ENCODE results near the gene CLIC3. TPM values are rescaled to one million over a fixed set of nuclear protein-coding genes. Genes with fewer than 3 reads are reported as not detected.

The CLIC3 gene
- total RNA-seq, 4 donors from 2014 or later, result 2.5 to 3.8 TPM; not detected in 2

GRCh38 chr9:137023583-137023991, 27.2 kb upstream of the CLIC3 start:
- no peak for DNase-seq
- Histone ChIP-seq H3K27me3 (no peaks in the 10 kb centered on the region), H3K36me3 (no peaks in the 10 kb centered on the region), H3K9me3 (no peaks in the 10 kb centered on the region), H3K27ac (no peak overlapping the region), H3K4me1 (peaks cover 8 to 44% (median 37%) of the 10 kb centered on the region in 4 donors), H3K4me3 (no peak overlapping the region)
- in situ Hi-C loops (cut with MboI; ENCODE audit: low pct_ligation_motif_present in 1 of 4, low pct_unique_long_range_greater_than_20kb in 1 of 4, low sequenced_read_pairs in 3 of 4) (no loop called here), intact Hi-C loops (cut with DNase I; ENCODE audit: low total_unique reads) (no loop called here)
- 87% methylated on average over 15 of the region's 15 CpGs; no CpG with 5 or more reads in 1 of the 2 donors for WGBS, 2 donors (ENCODE audit: low coverage in 1 of 2)
- TF ChIP-seq, protein P1, sequence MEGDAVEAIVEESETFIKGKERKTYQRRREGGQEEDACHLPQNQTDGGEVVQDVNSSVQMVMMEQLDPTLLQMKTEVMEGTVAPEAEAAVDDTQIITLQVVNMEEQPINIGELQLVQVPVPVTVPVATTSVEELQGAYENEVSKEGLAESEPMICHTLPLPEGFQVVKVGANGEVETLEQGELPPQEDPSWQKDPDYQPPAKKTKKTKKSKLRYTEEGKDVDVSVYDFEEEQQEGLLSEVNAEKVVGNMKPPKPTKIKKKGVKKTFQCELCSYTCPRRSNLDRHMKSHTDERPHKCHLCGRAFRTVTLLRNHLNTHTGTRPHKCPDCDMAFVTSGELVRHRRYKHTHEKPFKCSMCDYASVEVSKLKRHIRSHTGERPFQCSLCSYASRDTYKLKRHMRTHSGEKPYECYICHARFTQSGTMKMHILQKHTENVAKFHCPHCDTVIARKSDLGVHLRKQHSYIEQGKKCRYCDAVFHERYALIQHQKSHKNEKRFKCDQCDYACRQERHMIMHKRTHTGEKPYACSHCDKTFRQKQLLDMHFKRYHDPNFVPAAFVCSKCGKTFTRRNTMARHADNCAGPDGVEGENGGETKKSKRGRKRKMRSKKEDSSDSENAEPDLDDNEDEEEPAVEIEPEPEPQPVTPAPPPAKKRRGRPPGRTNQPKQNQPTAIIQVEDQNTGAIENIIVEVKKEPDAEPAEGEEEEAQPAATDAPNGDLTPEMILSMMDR (IDR thresholded peaks at IDR 0.05), result no peak
- TF ChIP-seq EP300 (IDR thresholded peaks at IDR 0.05; ENCODE audit: low read depth) (no peak), POLR2AphosphoS5 (IDR thresholded peaks at IDR 0.05) (no peak), POLR2A (IDR thresholded peaks at IDR 0.05) (no peak)

DNA sequence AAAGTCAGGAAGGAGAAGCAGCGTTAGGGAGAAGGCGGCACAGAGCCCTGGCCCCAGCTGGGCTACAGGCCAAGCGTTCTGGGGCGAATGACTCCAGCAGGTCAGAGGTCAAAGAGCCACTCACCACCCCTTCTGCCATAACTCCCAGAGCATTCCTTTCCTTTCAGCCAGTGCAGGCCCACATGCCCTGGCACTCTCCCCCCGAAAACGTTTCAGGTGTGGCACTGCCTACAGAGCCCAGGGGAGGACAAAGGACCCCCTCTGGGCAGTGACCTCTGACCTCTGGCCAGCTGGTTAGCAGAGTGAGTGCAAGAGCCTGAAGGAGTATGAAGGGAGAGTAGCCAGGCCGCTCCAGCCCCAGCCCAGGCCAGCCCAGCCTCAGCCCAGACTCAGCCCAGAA, 26.8 kb upstream of the CLIC3 start:
- Histone ChIP-seq H3K4me3 (no peak overlapping the region), H3K27me3 (no peaks in the 10 kb centered on the region), H3K27ac (peak overlapping the region in 2 of 4 donors; percentile 70), H3K36me3 (no peaks in the 10 kb centered on the region), H3K9me3 (no peaks in the 10 kb centered on the region), H3K4me1 (peaks cover 8 to 41% (median 34%) of the 10 kb centered on the region in 4 donors)
- WGBS, 2 donors (ENCODE audit: low coverage in 1 of 2), result 66 to 67% methylated on average over 4 to 7 of the region's 7 CpGs
- intact Hi-C loops (cut with DNase I; ENCODE audit: low total_unique reads) (no loop called here), in situ Hi-C loops (cut with MboI; ENCODE audit: low pct_ligation_motif_present in 1 of 4, low pct_unique_long_range_greater_than_20kb in 1 of 4, low sequenced_read_pairs in 3 of 4) (no loop called here)
- no peak for TF ChIP-seq POLR2AphosphoS5 (IDR thresholded peaks at IDR 0.05)
- no peak for TF ChIP-seq EP300 (IDR thresholded peaks at IDR 0.05; ENCODE audit: low read depth)
- no peak for TF ChIP-seq POLR2A (IDR thresholded peaks at IDR 0.05)
- TF ChIP-seq, protein P1 (IDR thresholded peaks at IDR 0.05), result no peak
- DNase-seq, result no peak

- H3K4me3 ChIP-seq, result no peak overlapping the region
- H3K9me3 ChIP-seq, result no peaks in the 10 kb centered on the region
- intact Hi-C loops (cut with DNase I; ENCODE audit: low total_unique reads) (no loop called here), in situ Hi-C loops (cut with MboI; ENCODE audit: low pct_ligation_motif_present in 1 of 4, low pct_unique_long_range_greater_than_20kb in 1 of 4, low sequenced_read_pairs in 3 of 4) (no loop called here)
- no peaks in the 10 kb centered on the region for H3K27me3 ChIP-seq
- no peak for TF ChIP-seq POLR2A (IDR thresholded peaks at IDR 0.05)
- no peak for TF ChIP-seq POLR2AphosphoS5 (IDR thresholded peaks at IDR 0.05)
- no peak for TF ChIP-seq EP300 (IDR thresholded peaks at IDR 0.05; ENCODE audit: low read depth)
- H3K27ac ChIP-seq, result peak overlapping the region; percentile 67 to 82 (median 70)
- peaks cover 8 to 40% (median 33%) of the 10 kb centered on the region in 4 donors for H3K4me1 ChIP-seq
- no peak for DNase-seq
- no peaks in the 10 kb centered on the region for H3K36me3 ChIP-seq
- 87% methylated on average over 10 of the region's 23 CpGs; no CpG with 5 or more reads in 1 of the 2 donors for WGBS, 2 donors (ENCODE audit: low coverage in 1 of 2)
These were observed 26.3 kb upstream of the CLIC3 start for GRCh38 chr9:137022662-137023008.

DNA sequence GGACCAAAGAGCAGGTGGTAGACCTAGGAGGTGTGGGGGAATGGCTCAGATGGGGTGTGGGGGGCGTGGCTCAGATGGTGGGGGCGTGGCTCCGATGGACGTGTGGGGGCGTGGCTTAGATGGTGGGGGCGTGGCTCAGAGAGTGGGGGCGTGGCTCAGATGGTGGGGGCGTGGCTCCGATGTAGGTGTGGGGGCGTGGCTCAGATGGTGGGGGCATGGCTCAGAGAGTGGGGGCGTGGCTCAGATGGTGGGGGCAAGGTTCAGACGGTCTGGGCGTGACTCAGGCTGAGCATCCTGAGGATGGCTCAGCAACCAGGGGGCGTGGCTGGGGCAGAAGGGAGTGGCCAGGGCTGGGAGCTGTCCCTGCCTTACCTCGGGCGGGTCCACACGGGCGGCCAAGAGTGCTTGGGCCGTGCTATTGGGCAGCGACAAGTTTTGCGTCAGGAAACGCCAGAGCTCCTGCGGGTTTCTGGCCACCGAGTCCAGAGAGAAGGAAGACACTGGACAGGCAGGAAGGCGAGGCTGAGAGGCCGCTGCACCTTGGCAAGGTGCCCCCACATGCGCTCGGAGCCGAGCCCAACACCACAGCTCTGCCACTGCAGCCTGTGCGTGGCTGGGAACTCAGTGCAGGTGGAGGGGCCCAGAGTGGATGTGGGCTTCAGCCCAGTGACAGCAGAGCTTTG, 25.8 kb upstream of the CLIC3 start:
- DNase-seq, result peak; percentile 97
- H3K27me3 ChIP-seq, result no peaks in the 10 kb centered on the region
- intact Hi-C loops (cut with DNase I; ENCODE audit: low total_unique reads), result no loop called here
- no peak overlapping the region for H3K4me3 ChIP-seq
- H3K9me3 ChIP-seq, result no peaks in the 10 kb centered on the region
- H3K4me1 ChIP-seq, result peaks cover 3 to 35% (median 28%) of the 10 kb centered on the region in 4 donors
- TF ChIP-seq EP300 (IDR thresholded peaks at IDR 0.05; ENCODE audit: low read depth) (no peak), POLR2AphosphoS5 (IDR thresholded peaks at IDR 0.05) (peak; percentile 68 to 81 (median 74)), POLR2A (IDR thresholded peaks at IDR 0.05) (peak; percentile 65)
- in situ Hi-C loops (cut with MboI; ENCODE audit: low pct_ligation_motif_present in 1 of 4, low pct_unique_long_range_greater_than_20kb in 1 of 4, low sequenced_read_pairs in 3 of 4), result no loop called here
- 23% methylated on average over 30 of the region's 30 CpGs; no CpG with 5 or more reads in 1 of the 2 donors for whole genome bisulfite sequencing, 2 donors (ENCODE audit: low coverage in 1 of 2)
- no peaks in the 10 kb centered on the region for H3K36me3 ChIP-seq
- H3K27ac ChIP-seq, result peak overlapping the region; percentile 67 to 82 (median 70)

DNA sequence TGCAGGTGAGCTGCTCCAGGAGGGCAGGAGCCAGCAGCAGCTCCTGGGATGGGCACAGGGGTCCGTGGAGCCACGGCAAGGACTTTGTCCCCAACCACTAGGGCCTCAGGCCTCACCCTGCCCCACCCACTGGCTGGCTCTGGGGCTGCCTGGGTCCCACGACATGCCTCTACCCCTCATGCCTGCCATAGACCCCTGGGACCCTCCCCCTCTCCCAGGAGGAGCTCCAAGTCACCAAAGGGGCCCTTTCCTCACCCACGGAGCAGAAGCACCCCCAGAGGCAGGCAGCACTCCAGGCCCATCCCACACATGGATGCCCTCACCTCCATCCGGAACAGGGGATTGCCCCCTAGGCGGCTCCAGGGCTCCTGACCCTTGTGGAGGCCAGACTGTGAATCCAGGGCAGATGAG, 25.2 kb upstream of the CLIC3 start:
- Histone ChIP-seq H3K9me3 (no peaks in the 10 kb centered on the region), H3K4me3 (no peak overlapping the region), H3K27me3 (no peaks in the 10 kb centered on the region), H3K36me3 (no peaks in the 10 kb centered on the region), H3K27ac (peak overlapping the region in 1 of 4 donors; percentile 39), H3K4me1 (peaks cover 0 to 30% (median 22%) of the 10 kb centered on the region in 4 donors)
- in situ Hi-C loops (cut with MboI; ENCODE audit: low pct_ligation_motif_present in 1 of 4, low pct_unique_long_range_greater_than_20kb in 1 of 4, low sequenced_read_pairs in 3 of 4), result no loop called here
- WGBS, 2 donors (ENCODE audit: low coverage in 1 of 2), result 69% methylated on average over 3 of the region's 6 CpGs; no CpG with 5 or more reads in 1 of the 2 donors
- intact Hi-C loops (cut with DNase I; ENCODE audit: low total_unique reads), result no loop called here
- DNase-seq, result no peak
- TF ChIP-seq, protein P1 (IDR thresholded peaks at IDR 0.05), result no peak
- TF ChIP-seq POLR2A (IDR thresholded peaks at IDR 0.05), result no peak
- no peak for TF ChIP-seq POLR2AphosphoS5 (IDR thresholded peaks at IDR 0.05)
- no peak for TF ChIP-seq EP300 (IDR thresholded peaks at IDR 0.05; ENCODE audit: low read depth)
